A673 (cell line): Measurements from ENCODE around the gene CPED1. TPM values are rescaled to one million over a fixed set of nuclear protein-coding genes. Genes with fewer than 3 reads are reported as not detected.

Experiments used
- BruUV-seq: library from RNA; stranded (reverse); fragments of 400-500 nt; replicated peaks from 2 replicates; lab custom pipeline; 2021; lab: Mats Ljungman, UMichigan
- CTCF ChIA-PET: fragments of 300-600 bp; sonication (Branson Sonifier 250); formaldehyde crosslinking; loops from one replicate; lab custom pipeline; 2022; ENCODE audit warnings: antibody characterized with exemption; lab: Charles Lee
- POLR2A ChIA-PET: fragments of 300-600 bp; sonication (Branson Sonifier 250); formaldehyde crosslinking; loops from one replicate; lab custom pipeline; 2022; ENCODE audit warnings: antibody characterized with exemption; ENCODE audit not compliant: low non-redundant PET; lab: Charles Lee
- DNase-seq: peaks from one replicate; pipeline ENCODE4 v3.0.0-alpha.2; 2015; ENCODE audit warnings: low spot score
- H3K27ac ChIP-seq: fragments of 200-600 bp; sonication (generic); 2 replicates; pipeline ENCODE4 v1.5.1; 2016; ENCODE audit warnings: mixed run types, low read depth, mild to moderate bottlenecking, mixed read lengths, antibody characterized with exemption, low read length; ENCODE audit not compliant: poor library complexity, severe bottlenecking
- H3K27me3 ChIP-seq: fragments of 200-600 bp; sonication (generic); replicated peaks from 2 replicates; pipeline ENCODE4 v1.6.1; 2017; ENCODE audit warnings: mixed run types, low read depth, mild to moderate bottlenecking, mixed read lengths, antibody characterized with exemption, low read length; ENCODE audit not compliant: insufficient read depth, poor library complexity
- H3K36me3 ChIP-seq: fragments of 200-600 bp; sonication (generic); 2 replicates; pipeline ENCODE4 v1.6.1; 2016; ENCODE audit warnings: mixed run types, mild to moderate bottlenecking, mixed read lengths, antibody characterized with exemption, low read length; ENCODE audit not compliant: insufficient read depth, poor library complexity, severe bottlenecking
- H3K4me1 ChIP-seq: fragments of 200-600 bp; sonication (generic); 2 replicates; pipeline ENCODE4 v1.6.1; 2017; ENCODE audit warnings: mixed run types, mild to moderate bottlenecking, mixed read lengths, antibody characterized with exemption, low read length; ENCODE audit not compliant: insufficient read depth, poor library complexity, severe bottlenecking
- H3K4me3 ChIP-seq: fragments of 200-600 bp; sonication (generic); 2 replicates; pipeline ENCODE4 v1.5.1; 2016; ENCODE audit warnings: low read depth, mixed run types, mild to moderate bottlenecking, mixed read lengths, low read length; ENCODE audit not compliant: poor library complexity, severe bottlenecking
- H3K9me3 ChIP-seq: fragments of 200-600 bp; sonication (generic); 2 replicates; pipeline ENCODE4 v1.6.1; 2016; ENCODE audit warnings: mixed run types, low read depth, mild to moderate bottlenecking, mixed read lengths, antibody characterized with exemption, low read length; ENCODE audit not compliant: poor library complexity, severe bottlenecking
- CTCF ChIP-seq: fragments of 300-800, 200-600 bp; sonication (generic); conservative IDR thresholded peaks from 2 replicates; pipeline ENCODE4 v1.5.1; 2017; ENCODE audit warnings: low read depth, mild to moderate bottlenecking, antibody characterized with exemption, low read length, moderate library complexity, mixed read lengths
- EZH2 ChIP-seq: fragments of 200-600 bp; sonication (generic); IDR thresholded peaks from 2 replicates; pipeline ENCODE4 v1.6.1; 2017; ENCODE audit warnings: borderline replicate concordance, low read depth, mild to moderate bottlenecking, mixed read lengths, antibody characterized with exemption, low read length; ENCODE audit not compliant: poor library complexity, severe bottlenecking
- intact Hi-C: fragments of 100-400 bp; cut with micrococcal nuclease; formaldehyde crosslinking; loops from one replicate; pipeline ENCODE4 v1.10.0; 2022; ENCODE audit not compliant: unreplicated experiment
- total RNA-seq: library from RNA; stranded (reverse); gene quantifications from 2 replicates; pipeline ENCODE4 v1.2.3, GENCODE V29; 2021

The CPED1 gene
- total RNA-seq, 1 experiment from 2014 or later, result 0.15 TPM

GRCh38 chr7:120985130-120985758 lies 3.3 kb upstream of the CPED1 start:
- no peaks in the 10 kb centered on the region for H3K36me3 ChIP-seq
- no peak overlapping the region for H3K4me3 ChIP-seq
- ChIA-PET POLR2A (interaction anchor here (0.7 kb wide), 1 partner anchor 35 kb away, joined by 5 read pairs; the partner anchor contains the start of gene ING3), CTCF (no interaction called here)
- no peak for DNase-seq
- no TSS peak for BruUV-seq
- no peaks in the 10 kb centered on the region for H3K27me3 ChIP-seq
- no peak overlapping the region for H3K27ac ChIP-seq
- H3K4me1 ChIP-seq, result peaks cover 4% of the 10 kb centered on the region
- H3K9me3 ChIP-seq, result no peaks in the 10 kb centered on the region
- intact Hi-C loops, result loop anchor here (10.0 kb wide), 1 partner anchor 350 kb away; no protein-coding TSS in a partner anchor
- TF ChIP-seq EZH2 (no peak), CTCF (no peak)

GRCh38 chr7:120985839-120986238 lies 2.7 kb upstream of the CPED1 start:
- POLR2A ChIA-PET, result no interaction called here
- no peak overlapping the region for H3K27ac ChIP-seq
- no peaks in the 10 kb centered on the region for H3K9me3 ChIP-seq
- H3K4me3 ChIP-seq, result no peak overlapping the region
- TF ChIP-seq CTCF (no peak), EZH2 (no peak)
- DNase-seq, result no peak
- H3K36me3 ChIP-seq, result no peaks in the 10 kb centered on the region
- no TSS peak for BruUV-seq
- intact Hi-C loops, result loop anchor here (10.0 kb wide), 1 partner anchor 349 kb away; no protein-coding TSS in a partner anchor
- CTCF ChIA-PET, result interaction anchor here (0.7 kb wide), 1 partner anchor 47 kb away, joined by 5 read pairs; no protein-coding TSS in a partner anchor
- H3K4me1 ChIP-seq, result peaks cover 4% of the 10 kb centered on the region
- H3K27me3 ChIP-seq, result no peaks in the 10 kb centered on the region

- DNase-seq, result no peak
- intact Hi-C loops, result loop anchor here (1.0 to 10.0 kb wide), 3 partner anchors 95 to 348 kb away; no protein-coding TSS in a partner anchor
- TF ChIP-seq EZH2, result no peak
- no peak for TF ChIP-seq CTCF
- CTCF ChIA-PET, result interaction anchor here (2.5 kb wide), 1 partner anchor 121 kb away, joined by 12 read pairs; no protein-coding TSS in a partner anchor
- no peaks in the 10 kb centered on the region for H3K27me3 ChIP-seq
- peaks cover 9% of the 10 kb centered on the region for H3K4me1 ChIP-seq
- H3K36me3 ChIP-seq, result no peaks in the 10 kb centered on the region
- POLR2A ChIA-PET, result no interaction called here
- H3K27ac ChIP-seq, result no peak overlapping the region
- BruUV-seq, result no TSS peak
- H3K4me3 ChIP-seq, result no peak overlapping the region
- no peaks in the 10 kb centered on the region for H3K9me3 ChIP-seq
Observed at GRCh38 chr7:120986650-120987049, 1.9 kb upstream of the CPED1 start.
